ENCODE measurements around the gene TSC2.
"Not testable (repeated sequence)": the region's sequence is repeated elsewhere in the genome, so short reads cannot be mapped to it uniquely, and the experiment has no call there.

Gene TSC2

DNA sequence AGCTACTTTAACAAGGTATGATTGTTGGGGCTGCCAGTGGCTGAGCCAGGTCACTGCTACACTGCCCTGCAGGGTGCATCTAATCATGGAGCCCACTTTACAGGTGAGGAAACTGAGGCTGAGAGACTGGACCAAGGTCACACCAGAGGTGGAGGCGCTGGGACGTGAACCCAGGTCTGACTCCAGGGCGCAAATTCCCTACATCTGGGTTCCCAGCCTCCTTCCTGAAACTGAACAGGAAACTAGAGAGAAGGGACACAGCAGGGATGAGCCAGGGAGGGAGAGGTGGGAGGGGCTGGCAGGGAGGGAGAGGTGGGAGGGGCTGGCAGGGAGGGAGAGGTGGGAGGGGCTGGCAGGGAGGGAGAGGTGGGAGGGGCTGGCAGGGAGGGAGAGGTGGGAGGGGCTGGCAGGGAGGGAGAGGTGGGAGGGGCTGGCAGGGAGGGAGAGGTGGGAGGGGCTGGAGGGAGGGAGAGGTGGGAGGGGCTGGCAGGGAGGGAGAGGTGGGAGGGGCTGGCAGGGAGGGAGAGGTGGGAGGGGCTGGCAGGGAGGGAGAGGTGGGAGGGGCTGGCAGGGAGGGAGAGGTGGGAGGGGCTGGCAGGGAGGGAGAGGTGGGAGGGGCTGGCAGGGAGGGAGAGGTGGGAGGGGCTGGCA is 80.0 kb downstream of the TSC2 start:
- ATAC-seq (replicated peaks) = not testable (repeated sequence)

DNA sequence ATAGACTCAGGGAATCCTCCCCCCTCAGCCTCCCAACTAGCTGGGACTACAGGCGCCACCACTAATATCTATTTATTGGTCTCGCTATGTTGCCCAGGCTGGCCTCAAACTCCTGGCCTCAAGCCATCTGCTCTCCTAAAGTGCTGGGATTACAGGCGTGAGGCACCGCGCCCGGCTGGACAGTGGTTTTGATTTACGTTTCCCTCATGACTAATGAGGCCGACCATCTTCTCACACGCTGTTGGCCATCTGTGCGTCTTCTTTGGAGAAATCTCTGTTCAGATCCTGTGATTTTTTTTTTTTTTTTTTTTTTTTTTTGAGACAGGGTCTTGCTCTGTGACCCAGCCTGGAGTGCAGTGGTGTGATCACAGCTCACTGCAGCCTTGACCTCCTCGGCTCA is 81.5 kb downstream of the TSC2 start:
- not testable (repeated sequence) for H3K4me3 Mint-ChIP-seq; ATAC-seq (replicated peaks); H3K36me3 Mint-ChIP-seq

More for the DNA sequence above, 80.0 kb downstream of the TSC2 start:
- not testable (repeated sequence) for H3K4me3 Mint-ChIP-seq, H3K36me3 Mint-ChIP-seq, H3K27me3 Mint-ChIP-seq, DNase-seq, H3K9me3 Mint-ChIP-seq, H3K27ac Mint-ChIP-seq
- peaks cover 16 to 37% of the 10 kb centered on the region in 2 donors for H3K4me1 Mint-ChIP-seq

DNA sequence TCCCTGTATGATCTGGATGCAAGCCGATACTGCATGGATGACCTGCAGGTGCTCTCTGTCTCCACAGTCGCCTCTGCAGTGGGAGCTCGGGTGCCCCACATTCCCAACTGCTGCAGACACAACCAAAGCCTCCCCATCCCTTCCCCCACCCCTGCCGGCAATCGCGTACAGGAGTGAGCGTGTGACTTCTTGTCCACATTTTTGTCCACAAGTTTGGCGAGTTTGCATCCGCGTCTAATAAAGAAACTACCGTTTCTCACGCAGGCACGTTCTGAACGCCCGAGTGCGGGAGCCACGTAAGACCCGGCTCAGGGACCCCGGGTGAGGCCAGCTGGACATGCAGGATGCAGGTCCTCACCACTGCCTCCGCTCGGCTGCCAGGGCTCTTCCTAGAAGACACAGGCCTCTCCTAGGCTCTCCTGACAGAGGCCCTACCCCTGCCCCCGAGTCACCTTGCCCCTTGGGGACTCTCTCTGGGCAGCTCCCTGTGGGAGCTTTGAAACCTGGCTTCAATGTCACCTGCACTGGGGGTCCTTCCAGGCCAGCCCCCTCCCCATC is 82.2 kb downstream of the TSC2 start:
- not testable (repeated sequence) for DNase-seq; ATAC-seq (replicated peaks); H3K27me3 Mint-ChIP-seq; H3K27ac Mint-ChIP-seq; H3K36me3 Mint-ChIP-seq; H3K9me3 Mint-ChIP-seq; H3K4me3 Mint-ChIP-seq
- peaks cover 17 to 41% of the 10 kb centered on the region in 2 donors for H3K4me1 Mint-ChIP-seq

More for the DNA sequence above, 81.5 kb downstream of the TSC2 start:
- DNase-seq, H3K9me3 Mint-ChIP-seq, H3K27ac Mint-ChIP-seq, H3K27me3 Mint-ChIP-seq: not testable (repeated sequence)
- H3K4me1 Mint-ChIP-seq = peaks cover 16 to 38% of the 10 kb centered on the region in 2 donors

DNA sequence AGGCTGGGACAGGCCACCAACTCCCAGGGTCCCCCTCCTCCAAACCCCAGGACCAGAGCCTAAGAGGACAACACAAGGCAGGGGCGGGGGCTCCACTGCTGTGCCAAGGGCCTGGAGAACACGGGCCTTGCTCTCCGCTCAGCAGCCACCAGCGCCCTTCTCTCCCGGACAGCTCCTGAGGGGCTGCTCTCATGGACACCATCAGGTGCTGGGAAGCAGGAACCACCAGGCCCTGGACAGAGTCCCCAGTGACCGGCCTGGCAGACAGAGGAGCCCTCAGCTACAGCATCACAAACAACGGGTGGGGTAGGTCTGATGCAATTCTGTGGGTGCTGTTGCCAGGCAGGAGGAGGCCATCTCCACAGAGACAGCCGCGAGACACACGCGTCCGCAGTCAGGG is 86.0 kb downstream of the TSC2 start:
- not testable (repeated sequence) for H3K9me3 Mint-ChIP-seq; H3K36me3 Mint-ChIP-seq; ATAC-seq (replicated peaks); DNase-seq; H3K27ac Mint-ChIP-seq; H3K4me3 Mint-ChIP-seq; H3K27me3 Mint-ChIP-seq
- peaks cover 6 to 19% of the 10 kb centered on the region in 2 donors for H3K4me1 Mint-ChIP-seq

DNA sequence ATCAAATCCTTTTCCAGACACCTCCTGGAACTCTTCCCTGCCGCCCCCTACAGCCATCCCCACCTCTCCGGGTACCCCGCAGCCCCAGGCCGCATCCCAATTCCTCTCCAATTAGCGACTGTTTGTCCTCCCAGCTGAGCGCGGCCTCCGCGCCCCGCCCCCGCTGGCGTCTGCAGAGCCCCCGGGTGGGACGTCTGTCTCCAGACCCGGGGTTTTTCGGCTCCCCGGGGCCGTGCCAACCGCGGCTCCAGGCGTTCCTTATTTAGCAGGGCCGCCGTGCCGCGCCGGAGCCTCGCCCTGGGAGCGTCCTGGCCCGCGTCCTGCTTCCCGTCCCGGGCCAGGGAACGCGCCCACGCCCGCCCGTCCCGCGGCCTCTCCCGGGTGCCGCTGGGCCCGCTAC is 87.3 kb downstream of the TSC2 start:
- Mint-ChIP-seq H3K27ac (peak overlapping the region; percentile 65), H3K4me1 (peaks cover 6 to 19% of the 10 kb centered on the region in 2 donors), H3K4me3 (peak overlapping the region; percentile 83 to 91)
- H3K36me3 Mint-ChIP-seq; DNase-seq; H3K9me3 Mint-ChIP-seq; ATAC-seq (replicated peaks); H3K27me3 Mint-ChIP-seq: not testable (repeated sequence)

DNA sequence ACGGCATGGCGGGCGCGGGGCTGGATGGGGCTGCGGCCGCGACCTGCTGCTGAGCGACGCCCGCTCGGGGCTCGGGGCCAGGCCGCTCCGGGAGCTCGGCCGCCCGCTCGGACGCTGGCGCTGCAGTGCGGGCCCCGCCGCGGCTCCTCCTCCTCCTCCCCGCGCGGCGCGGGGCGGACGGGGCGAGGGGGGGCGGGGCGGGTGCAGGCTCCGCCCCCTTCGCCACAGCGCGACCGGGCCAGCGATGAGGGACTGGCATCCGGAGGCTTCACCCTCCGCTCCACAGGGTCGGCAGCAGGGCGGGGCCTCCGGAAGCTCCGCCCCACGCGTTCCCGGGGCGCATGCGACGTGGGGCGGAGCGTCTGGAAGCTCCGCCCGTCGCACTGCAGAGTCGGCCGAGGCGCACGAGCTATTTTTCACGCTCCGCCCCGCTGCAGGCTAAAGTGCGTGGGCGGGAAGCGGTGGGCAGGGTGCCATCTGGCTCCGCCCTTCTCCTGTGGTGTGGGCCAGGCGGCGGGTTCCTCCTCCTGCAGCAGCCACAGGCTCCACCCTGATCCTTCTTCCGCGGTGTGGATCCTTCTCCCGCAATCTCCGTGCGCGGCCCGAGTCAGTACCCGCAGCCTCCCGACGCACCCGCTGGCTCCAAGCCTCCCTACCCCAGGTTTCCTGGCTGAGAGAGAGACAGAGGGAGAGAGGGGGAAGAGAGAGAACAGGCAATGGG is 88.1 kb downstream of the TSC2 start, which contains the start of gene PKD1:
Gene PKD1, minus strand, starts transcription at position 129 of the 721 bp plus-strand sequence. CDS start 209 bp downstream, outside the sequence.
- ATAC-seq (replicated peaks) = peak; percentile 60 to 75
- peak; percentile 99 for DNase-seq
- not testable (repeated sequence) for H3K27me3 Mint-ChIP-seq, H3K9me3 Mint-ChIP-seq, H3K36me3 Mint-ChIP-seq
- Mint-ChIP-seq H3K4me3 (peak within 1 kb of the TSS; percentile 98 to 99), H3K27ac (peak within 1 kb of the TSS; percentile 97), H3K4me1 (peaks cover 6 to 25% of the 10 kb centered on the region in 2 donors)
